Fibroblast of pulmonary artery (primary cell): ENCODE measurements around the gene WWOX.

ENCODE experiments used
- DNase-seq: peaks from one replicate; pipeline ENCODE4 v3.0.0-alpha.2; 2010; ENCODE audit warnings: low read depth
- H3K4me3 ChIP-seq: replicated peaks from 2 replicates; pipeline ENCODE4 v1.5.1; 2011; ENCODE audit warnings: low read depth, mild to moderate bottlenecking, control low read depth, low read length, moderate library complexity
- TF ChIP-seq, protein P1 (sequence below): IDR thresholded peaks from 2 replicates; pipeline ENCODE4 v1.5.1; 2011; ENCODE audit warnings: mild to moderate bottlenecking, control low read depth, low read length, inconsistent platforms; ENCODE audit errors: missing control alignments

Gene WWOX

DNA sequence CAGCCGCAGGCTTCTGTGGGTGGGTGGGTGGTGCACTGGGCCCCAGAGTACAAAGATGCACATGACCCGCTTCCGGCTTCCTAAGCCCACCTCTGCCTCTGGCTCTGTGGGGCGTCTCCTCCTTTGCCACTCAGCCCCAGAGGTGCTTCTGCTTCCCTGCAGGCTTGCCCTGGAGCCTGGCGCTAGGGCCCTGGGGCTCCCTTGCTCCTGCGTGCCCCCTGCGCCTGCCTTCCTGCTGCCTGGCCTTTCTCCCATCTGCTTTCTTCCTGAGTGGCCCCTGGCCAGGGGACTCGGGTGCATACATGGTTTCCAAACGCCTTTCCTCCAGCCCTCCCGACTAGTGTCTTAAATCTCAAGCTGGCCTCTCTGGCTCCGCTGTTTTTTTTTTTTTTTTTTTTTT is 3.4 kb downstream of the WWOX start:
- DNase-seq: no peak
- TF ChIP-seq, protein P1, sequence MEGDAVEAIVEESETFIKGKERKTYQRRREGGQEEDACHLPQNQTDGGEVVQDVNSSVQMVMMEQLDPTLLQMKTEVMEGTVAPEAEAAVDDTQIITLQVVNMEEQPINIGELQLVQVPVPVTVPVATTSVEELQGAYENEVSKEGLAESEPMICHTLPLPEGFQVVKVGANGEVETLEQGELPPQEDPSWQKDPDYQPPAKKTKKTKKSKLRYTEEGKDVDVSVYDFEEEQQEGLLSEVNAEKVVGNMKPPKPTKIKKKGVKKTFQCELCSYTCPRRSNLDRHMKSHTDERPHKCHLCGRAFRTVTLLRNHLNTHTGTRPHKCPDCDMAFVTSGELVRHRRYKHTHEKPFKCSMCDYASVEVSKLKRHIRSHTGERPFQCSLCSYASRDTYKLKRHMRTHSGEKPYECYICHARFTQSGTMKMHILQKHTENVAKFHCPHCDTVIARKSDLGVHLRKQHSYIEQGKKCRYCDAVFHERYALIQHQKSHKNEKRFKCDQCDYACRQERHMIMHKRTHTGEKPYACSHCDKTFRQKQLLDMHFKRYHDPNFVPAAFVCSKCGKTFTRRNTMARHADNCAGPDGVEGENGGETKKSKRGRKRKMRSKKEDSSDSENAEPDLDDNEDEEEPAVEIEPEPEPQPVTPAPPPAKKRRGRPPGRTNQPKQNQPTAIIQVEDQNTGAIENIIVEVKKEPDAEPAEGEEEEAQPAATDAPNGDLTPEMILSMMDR: no peak
- H3K4me3 ChIP-seq: no peak overlapping the region

DNA sequence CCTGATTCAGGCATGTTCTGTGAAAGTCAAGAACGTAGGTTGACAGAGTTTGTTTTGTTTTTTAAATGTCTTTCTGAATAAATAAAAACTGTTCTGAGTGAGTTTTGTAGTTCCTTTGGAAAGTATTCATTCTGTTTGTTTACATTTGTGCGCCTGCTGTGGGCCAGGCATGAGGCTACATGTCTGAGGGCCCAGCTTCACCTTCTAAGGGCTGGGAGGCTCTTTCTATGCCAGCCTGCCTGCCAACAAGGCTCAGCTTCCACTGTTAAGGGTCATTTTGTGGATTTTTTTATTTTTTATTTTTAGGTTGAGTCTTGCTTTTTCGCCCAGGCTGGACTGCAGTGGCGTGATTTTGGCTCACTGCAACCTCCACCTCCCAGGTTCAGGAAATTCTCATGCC is 6.1 kb downstream of the WWOX start:
- TF ChIP-seq, protein P1: no peak
- H3K4me3 ChIP-seq: no peak overlapping the region
- DNase-seq: no peak

DNA sequence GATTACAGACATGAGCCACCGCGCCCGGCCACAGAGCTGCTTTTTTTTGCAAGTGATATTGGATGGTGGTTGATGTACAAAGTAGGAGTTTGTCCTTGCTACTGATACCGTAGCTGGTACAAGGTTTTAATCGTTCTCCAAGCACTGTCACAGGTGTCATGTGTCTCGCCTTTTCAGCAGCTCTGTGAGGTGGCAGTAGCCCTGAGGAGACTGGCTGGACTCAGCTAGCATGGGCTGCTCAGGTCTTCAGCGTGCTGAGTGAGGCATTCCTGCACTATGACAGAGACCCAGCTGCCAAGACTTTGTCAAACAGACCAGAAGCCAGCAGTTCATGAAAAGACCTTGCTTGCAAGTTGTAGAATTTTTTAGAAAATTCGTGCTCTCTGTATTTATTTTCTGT is 7.2 kb downstream of the WWOX start:
- no peak overlapping the region for H3K4me3 ChIP-seq
- TF ChIP-seq, protein P1: no peak

DNA sequence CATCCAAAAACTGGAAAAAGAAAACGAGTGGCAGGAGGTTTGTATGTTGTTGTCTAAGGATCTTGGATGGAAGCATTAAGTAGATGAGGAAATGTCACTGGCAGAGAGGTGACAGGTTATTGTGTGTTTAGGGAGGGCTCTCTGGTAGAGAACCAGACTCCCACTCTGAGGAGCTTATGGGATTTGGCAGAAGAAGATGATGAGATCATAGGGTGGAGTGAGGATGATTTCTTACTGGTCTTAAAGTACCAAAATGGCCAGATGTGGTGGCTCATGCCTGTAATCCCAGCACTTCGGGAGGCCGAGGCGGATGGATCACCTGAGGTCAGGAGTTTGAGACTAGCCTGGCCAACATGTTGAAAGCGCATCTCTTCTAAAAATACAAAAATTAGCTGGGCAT is 9.0 kb downstream of the WWOX start:
- DNase-seq: no peak
- TF ChIP-seq, protein P1: no peak
- no peak overlapping the region for H3K4me3 ChIP-seq

More for the DNA sequence above, 7.2 kb downstream of the WWOX start:
- DNase-seq: no peak

DNA sequence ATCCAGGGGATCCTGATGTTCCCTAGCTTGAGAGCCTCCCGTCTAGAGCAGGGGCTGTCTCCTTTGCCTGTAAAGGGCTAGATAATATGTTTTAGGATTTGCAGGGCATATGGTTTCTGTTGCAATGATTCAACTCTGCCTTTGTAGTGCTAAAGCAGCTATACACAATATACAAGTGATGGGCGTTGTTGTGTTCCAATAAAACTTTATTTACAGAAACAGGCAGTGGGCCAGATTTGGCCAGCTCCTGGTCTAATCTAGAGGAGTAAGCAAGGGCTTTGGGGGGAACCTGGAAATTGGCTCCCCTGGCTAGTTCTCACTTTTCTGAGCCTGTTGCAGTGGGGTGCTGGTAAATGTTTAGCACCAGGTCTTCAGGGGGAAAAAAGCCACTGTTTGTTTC is 13.8 kb downstream of the WWOX start:
- TF ChIP-seq, protein P1: no peak
- DNase-seq: no peak
- H3K4me3 ChIP-seq: no peak overlapping the region

DNA sequence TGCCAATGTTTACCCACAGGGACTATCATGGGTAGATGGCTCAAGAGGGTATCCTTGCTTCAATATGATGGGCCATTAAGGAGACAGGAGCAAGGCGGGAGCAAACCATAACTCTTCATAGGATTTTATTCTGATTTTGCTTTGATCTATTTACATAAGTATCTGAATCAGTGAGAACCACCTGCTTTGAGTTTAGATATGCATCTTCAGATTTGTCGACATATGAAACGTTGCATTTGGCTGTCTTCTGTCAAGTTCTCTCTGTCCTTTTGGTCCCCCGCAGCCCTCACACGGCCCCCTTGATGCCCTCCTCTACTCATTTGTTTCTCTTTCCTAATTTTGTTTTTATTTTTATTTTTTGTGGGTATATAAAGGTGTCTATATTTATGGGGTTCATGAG is 16.2 kb downstream of the WWOX start:
- TF ChIP-seq, protein P1: no peak
- H3K4me3 ChIP-seq: no peak overlapping the region
- no peak for DNase-seq

DNA sequence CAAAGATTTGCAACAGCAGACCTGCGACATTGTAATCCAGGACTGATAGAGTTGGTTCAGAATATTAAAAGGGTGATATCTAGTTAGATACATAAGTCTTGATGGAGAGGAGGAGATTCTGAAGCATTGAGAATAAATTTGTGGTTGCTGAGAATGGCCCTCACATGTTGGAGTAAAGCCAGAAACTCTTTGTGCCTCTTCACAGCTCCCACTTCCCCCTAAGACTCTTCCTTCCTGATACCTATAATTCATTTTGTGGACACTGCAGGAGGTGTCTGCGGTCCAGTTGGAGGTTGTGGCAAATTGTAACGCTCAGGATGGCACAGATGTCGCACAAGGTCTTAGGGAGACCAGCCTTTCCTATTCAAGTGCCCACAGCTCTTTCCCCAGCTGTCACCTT is 17.5 kb downstream of the WWOX start:
- TF ChIP-seq, protein P1: no peak

More for the DNA sequence above, 17.5 kb downstream of the WWOX start:
- DNase-seq: no peak
- no peak overlapping the region for H3K4me3 ChIP-seq
